Body of pancreas (tissue), 4 donors: Measurements from ENCODE around the gene SUPT4H1. TPM values are rescaled to one million over a fixed set of nuclear protein-coding genes. Genes with fewer than 3 reads are reported as not detected.
A peak's percentile ranks its signal among the peaks of the same experiment; 100 is the strongest.

Source experiments
- ATAC-seq: fragments of 150-250 bp; one replicate; pipeline ENCODE4 v1.9.1; 2016
- DNase-seq, 4 donors: peaks; one replicate each; pipeline ENCODE4 v3.0.0-alpha.2; 2019
- H3K27ac ChIP-seq, 4 donors: fragments of 200-600 bp; sonication (generic); 1 replicate in 3 of 4; 2 replicates in 1 of 4; pipeline versions ENCODE4 v1.5.1 to v1.6.1; 2016 to 2019; ENCODE audit warnings: mild to moderate bottlenecking in 1 of 4, mixed read lengths in 1 of 4, moderate library complexity in 1 of 4
- H3K27me3 ChIP-seq, 2 donors: fragments of 200-600 bp; sonication (generic); one replicate each; pipeline ENCODE4 v1.6.0; 2016; ENCODE audit warnings: mild to moderate bottlenecking in 1 of 2
- H3K36me3 ChIP-seq, 2 donors: fragments of 200-600 bp; sonication (generic); replicated peaks in 1 of 2; 2 replicates each; pipeline ENCODE4 v1.5.1; 2016; ENCODE audit warnings: low read depth in 2 of 2; ENCODE audit not compliant: insufficient read depth in 1 of 2
- H3K4me1 ChIP-seq: fragments of 200-600 bp; sonication (generic); one replicate; pipeline ENCODE4 v1.6.0; 2016
- H3K4me3 ChIP-seq, 2 donors: fragments of 200-600 bp; sonication (generic); 1 replicate in 1 of 2; 2 replicates in 1 of 2; pipeline ENCODE4 v1.5.1; 2016 to 2019
- H3K9me3 ChIP-seq, 3 donors: fragments of 200-600 bp; sonication (generic); 1 replicate in 2 of 3; 2 replicates in 1 of 3; pipeline ENCODE4 v1.5.1; 2016
- POLR2A ChIP-seq, 3 donors: fragments of 450-650 bp; IDR thresholded peaks; one replicate each; pipeline ENCODE4 v1.6.1; 2016; ENCODE audit warnings: antibody characterized with exemption in 3 of 3, mild to moderate bottlenecking in 2 of 3
- WGBS, 2 donors: methylation state at CpG; one replicate each; pipeline ENCODE4 v1.1.5; 2017; 5-methylcytosine and 5-hydroxymethylcytosine counted together
- intact Hi-C: fragments of 100-400 bp; cut with DNase I; formaldehyde crosslinking; loops from one replicate; pipeline ENCODE4 v1.15.1; 2023
- total RNA-seq, 2 donors: library from RNA; depleted of rRNA; stranded (reverse); fragments of >200 nt; gene quantifications; one replicate each; pipeline ENCODE4 v1.1.0, GENCODE V29; 2016
- TF ChIP-seq, protein P1 (sequence below), 7 experiments: fragments of 450-650 bp in 4 of 7; fragments of 200-600 bp in 3 of 7; sonication (generic) in 3 of 7; IDR thresholded peaks; one replicate each; pipeline ENCODE4 v1.5.1; 2016 to 2019; ENCODE audit warnings: antibody characterized with exemption in 7 of 7

SUPT4H1 gene
- total RNA-seq, 2 donors from 2014 or later = 10.2 to 24.4 TPM

DNA sequence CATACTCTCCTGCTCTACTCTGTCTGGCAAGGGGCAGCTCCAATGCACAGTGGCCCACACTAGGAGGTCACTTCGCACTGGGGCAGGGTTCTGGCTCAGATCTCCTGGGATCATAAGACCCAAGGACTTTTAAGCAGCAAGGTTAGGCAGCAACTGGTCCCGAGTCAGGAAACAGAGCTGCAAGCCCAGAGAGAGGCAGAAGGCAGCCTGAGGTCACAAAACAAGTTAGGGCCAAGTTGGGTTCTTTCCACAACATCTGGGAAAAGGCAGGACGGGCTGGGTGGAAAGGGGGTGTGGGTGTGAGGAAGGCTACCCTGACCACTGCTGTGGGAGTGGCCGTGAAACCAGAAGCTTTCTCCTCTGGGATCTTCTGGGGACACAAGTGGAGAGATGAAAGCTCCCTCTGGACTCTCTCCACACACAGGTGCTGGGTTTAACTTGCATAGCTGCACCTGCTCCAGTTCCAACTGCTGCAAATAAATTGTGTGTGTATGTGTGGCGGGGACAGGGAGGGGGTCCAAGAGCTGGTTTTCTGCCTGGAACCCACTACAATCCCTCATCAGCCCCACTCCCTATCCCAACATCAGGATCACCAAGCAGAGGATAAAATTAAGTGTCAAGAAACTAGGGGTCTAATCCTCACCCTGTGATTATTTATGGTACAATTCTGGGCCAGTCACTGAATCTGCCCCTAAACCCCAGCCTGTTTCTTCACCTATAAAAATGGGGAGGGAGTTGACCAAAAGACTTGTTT is 15.4 kb downstream of the SUPT4H1 start:
- 30 to 39% methylated on average over 5 of the region's 5 CpGs for WGBS, 2 donors
- H3K27ac ChIP-seq = peak overlapping the region in 2 of 4 donors; percentile 11 to 82

GRCh38 chr17:58335779-58336455 is 16.1 kb downstream of the SUPT4H1 start:
- no peaks in the 10 kb centered on the region for H3K36me3 ChIP-seq
- no peak for ATAC-seq
- WGBS, 2 donors = 62 to 80% methylated on average over 3 to 4 of the region's 4 CpGs
- H3K9me3 ChIP-seq = no peaks in the 10 kb centered on the region
- peak in 1 of 4 donors; percentile 32 for DNase-seq
- intact Hi-C loops = no loop called here
- peak overlapping the region in 2 of 4 donors; percentile 11 to 82 for H3K27ac ChIP-seq
- no peaks in the 10 kb centered on the region for H3K4me1 ChIP-seq
- no peaks in the 10 kb centered on the region for H3K27me3 ChIP-seq
- TF ChIP-seq, protein P1, sequence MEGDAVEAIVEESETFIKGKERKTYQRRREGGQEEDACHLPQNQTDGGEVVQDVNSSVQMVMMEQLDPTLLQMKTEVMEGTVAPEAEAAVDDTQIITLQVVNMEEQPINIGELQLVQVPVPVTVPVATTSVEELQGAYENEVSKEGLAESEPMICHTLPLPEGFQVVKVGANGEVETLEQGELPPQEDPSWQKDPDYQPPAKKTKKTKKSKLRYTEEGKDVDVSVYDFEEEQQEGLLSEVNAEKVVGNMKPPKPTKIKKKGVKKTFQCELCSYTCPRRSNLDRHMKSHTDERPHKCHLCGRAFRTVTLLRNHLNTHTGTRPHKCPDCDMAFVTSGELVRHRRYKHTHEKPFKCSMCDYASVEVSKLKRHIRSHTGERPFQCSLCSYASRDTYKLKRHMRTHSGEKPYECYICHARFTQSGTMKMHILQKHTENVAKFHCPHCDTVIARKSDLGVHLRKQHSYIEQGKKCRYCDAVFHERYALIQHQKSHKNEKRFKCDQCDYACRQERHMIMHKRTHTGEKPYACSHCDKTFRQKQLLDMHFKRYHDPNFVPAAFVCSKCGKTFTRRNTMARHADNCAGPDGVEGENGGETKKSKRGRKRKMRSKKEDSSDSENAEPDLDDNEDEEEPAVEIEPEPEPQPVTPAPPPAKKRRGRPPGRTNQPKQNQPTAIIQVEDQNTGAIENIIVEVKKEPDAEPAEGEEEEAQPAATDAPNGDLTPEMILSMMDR (IDR thresholded peaks at IDR 0.05) = no peak
- TF ChIP-seq POLR2A (IDR thresholded peaks at IDR 0.05) = peak in 1 of 3 donors; percentile 23
- H3K4me3 ChIP-seq = no peak overlapping the region

More for the DNA sequence above, 15.4 kb downstream of the SUPT4H1 start:
- no peaks in the 10 kb centered on the region for H3K27me3 ChIP-seq
- DNase-seq = peak in 1 of 4 donors; percentile 26
- H3K9me3 ChIP-seq = no peaks in the 10 kb centered on the region
- no peak overlapping the region for H3K4me3 ChIP-seq
- no peaks in the 10 kb centered on the region for H3K36me3 ChIP-seq
- intact Hi-C loops = no loop called here
- TF ChIP-seq, protein P1 (IDR thresholded peaks at IDR 0.05) = no peak
- TF ChIP-seq POLR2A (IDR thresholded peaks at IDR 0.05) = no peak
- H3K4me1 ChIP-seq = no peaks in the 10 kb centered on the region
- no peak for ATAC-seq

- no peaks in the 10 kb centered on the region for H3K36me3 ChIP-seq
- peak overlapping the region in 1 of 4 donors; percentile 82 for H3K27ac ChIP-seq
- H3K4me1 ChIP-seq = no peaks in the 10 kb centered on the region
- no peak for TF ChIP-seq POLR2A (IDR thresholded peaks at IDR 0.05)
- TF ChIP-seq, protein P1 (IDR thresholded peaks at IDR 0.05) = no peak
- no peaks in the 10 kb centered on the region for H3K27me3 ChIP-seq
- intact Hi-C loops = no loop called here
- H3K9me3 ChIP-seq = no peaks in the 10 kb centered on the region
- 26 to 47% methylated on average over 9 to 10 of the region's 10 CpGs for WGBS, 2 donors
- DNase-seq = no peak
- H3K4me3 ChIP-seq = no peak overlapping the region
- no peak for ATAC-seq
Observed at GRCh38 chr17:58335061-58335731, 16.8 kb downstream of the SUPT4H1 start.

DNA sequence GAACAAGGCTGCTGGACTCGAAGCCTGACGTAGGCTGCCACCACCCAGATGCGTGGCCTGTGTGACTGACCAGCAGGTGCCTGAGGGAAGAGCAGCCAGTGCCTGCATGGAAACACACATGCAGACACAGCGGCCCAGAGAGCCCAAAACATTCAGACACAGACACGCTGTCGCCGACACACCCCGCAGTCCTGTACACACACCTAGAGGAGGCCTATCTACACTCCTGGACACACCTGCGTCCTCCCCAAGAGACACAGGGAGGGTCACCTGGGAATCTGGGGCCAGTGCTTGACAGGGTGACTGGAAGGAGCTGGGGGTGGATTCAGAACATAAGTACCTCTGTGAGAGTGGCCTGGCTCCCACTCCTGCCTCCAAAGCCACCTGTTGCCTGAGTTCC is 17.3 kb downstream of the SUPT4H1 start:
- intact Hi-C loops = no loop called here
- WGBS, 2 donors = 57 to 62% methylated on average over 8 to 9 of the region's 9 CpGs
- no peak overlapping the region for H3K27ac ChIP-seq
- H3K9me3 ChIP-seq = no peaks in the 10 kb centered on the region
- no peak for DNase-seq
- no peaks in the 10 kb centered on the region for H3K4me1 ChIP-seq
- no peak for ATAC-seq
- H3K36me3 ChIP-seq = no peaks in the 10 kb centered on the region
- TF ChIP-seq, protein P1 (IDR thresholded peaks at IDR 0.05) = no peak
- TF ChIP-seq POLR2A (IDR thresholded peaks at IDR 0.05) = no peak
- no peak overlapping the region for H3K4me3 ChIP-seq
- no peaks in the 10 kb centered on the region for H3K27me3 ChIP-seq
